ENCODE data around the gene NRL. TPM values are rescaled to one million over a fixed set of nuclear protein-coding genes. Genes with fewer than 3 reads are reported as not detected.
A peak's percentile ranks its signal among the peaks of the same experiment; 100 is the strongest.

NRL gene
- total RNA-seq, 1 experiment from 2014 or later = 1.4 TPM

DNA sequence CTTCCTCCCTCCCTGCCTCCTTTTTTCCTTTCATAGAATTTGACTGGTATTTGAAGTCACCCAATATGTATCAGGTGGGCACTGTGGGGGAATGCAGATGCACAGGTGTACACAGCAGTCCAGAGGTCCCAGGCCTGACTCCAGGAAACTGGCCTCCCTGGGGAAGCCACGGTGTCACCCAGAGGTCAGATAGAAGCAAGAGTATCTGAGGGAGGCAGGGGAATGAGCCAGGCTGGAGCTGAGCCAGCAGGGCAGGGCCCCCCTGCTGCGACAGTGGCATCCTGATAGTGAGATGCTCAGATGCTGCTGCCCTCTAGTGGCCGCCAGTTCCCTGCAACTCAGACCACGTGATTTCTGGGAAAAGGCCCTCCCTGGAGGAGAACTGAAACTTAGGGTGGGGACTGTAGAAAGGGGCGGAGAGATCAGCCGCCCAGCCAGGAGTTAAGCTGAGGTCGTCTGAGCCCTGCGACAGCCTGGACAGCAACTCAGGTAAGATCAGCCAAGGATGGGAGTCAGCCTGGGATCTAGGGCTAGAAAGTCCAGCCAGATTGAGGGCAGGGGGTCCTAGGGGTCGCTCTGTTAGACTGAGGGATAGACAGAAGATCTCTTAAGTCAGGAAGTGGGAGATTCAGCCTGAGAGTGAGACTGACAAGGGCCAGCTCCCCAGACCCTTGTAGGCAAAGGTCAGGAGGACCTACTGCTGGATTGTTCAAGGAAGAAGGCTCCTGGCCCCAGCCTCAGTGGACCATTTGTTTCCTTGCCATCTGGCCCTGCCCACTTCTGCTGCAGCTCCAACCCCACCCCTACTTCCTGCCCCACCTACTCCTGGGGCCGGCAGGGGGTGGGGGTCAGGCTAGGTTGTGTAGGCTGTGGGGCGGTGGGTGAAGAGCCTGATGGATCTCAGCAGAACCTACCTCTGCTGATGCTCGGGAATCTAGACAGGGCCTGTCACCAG is 46.4 kb upstream of the NRL start, which contains the start of gene IRF9:
TSS of gene IRF9 (plus strand) at position 416 of the 955 bp plus-strand sequence. CDS start 880 bp downstream, outside the sequence.
- ATAC-seq (peak; percentile 91), DNase-seq (ENCODE audit: low read depth, low spot score) (peak; percentile 77)
- intact Hi-C loops (cut with micrococcal nuclease; ENCODE audit: unreplicated experiment) (no loop called here), in situ Hi-C loops (cut with HindIII; ENCODE audit: low pct_unique_long_range_greater_than_20kb, low sequenced_read_pairs) (no loop called here)
- no peak; a peak in 1 of 4 replicates for TF ChIP-seq REST (IDR thresholded peaks at IDR 0.05; ENCODE audit: insufficient read depth in 1 of 2, low read depth in 2 of 2, low read length in 1 of 2)
- TF ChIP-seq, protein P1, sequence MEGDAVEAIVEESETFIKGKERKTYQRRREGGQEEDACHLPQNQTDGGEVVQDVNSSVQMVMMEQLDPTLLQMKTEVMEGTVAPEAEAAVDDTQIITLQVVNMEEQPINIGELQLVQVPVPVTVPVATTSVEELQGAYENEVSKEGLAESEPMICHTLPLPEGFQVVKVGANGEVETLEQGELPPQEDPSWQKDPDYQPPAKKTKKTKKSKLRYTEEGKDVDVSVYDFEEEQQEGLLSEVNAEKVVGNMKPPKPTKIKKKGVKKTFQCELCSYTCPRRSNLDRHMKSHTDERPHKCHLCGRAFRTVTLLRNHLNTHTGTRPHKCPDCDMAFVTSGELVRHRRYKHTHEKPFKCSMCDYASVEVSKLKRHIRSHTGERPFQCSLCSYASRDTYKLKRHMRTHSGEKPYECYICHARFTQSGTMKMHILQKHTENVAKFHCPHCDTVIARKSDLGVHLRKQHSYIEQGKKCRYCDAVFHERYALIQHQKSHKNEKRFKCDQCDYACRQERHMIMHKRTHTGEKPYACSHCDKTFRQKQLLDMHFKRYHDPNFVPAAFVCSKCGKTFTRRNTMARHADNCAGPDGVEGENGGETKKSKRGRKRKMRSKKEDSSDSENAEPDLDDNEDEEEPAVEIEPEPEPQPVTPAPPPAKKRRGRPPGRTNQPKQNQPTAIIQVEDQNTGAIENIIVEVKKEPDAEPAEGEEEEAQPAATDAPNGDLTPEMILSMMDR (IDR thresholded peaks at IDR 0.05) = peak; percentile 91
- TF ChIP-seq SIN3A (IDR thresholded peaks at IDR 0.05; ENCODE audit: borderline replicate concordance, insufficient read depth, low read depth, low read length) = no peak
- TF ChIP-seq POLR2AphosphoS5 (IDR thresholded peaks at IDR 0.05; ENCODE audit: low read depth, low read length) = peak; percentile 61
- peaks cover 4% of the 10 kb centered on the region for H3K4me1 ChIP-seq (ENCODE audit: control insufficient read depth, insufficient read depth, low read length)
- CTCF ChIA-PET = interaction anchor here (1.1 to 1.2 kb wide), 2 partner anchors 25 to 103 kb away, joined by 3 to 5 read pairs; partner anchors contain the start of gene PSME1
- no TSS peak for BruUV-seq (replicated peaks)
- H3K36me3 ChIP-seq (ENCODE audit: control insufficient read depth, insufficient read depth, low read length) = no peaks in the 10 kb centered on the region; the same call in none of the 2 replicates
- peak within 1 kb of the TSS; percentile 50 to 76 for H3K4me3 ChIP-seq (ENCODE audit: low read depth in 2 of 2, low read length in 2 of 2)
- H3K27me3 ChIP-seq (ENCODE audit: control insufficient read depth, insufficient read depth, low read length) = no peaks in the 10 kb centered on the region
- POLR2A ChIA-PET = interaction anchor here (0.7 kb wide), 1 partner anchor 27 kb away, joined by 3 read pairs; no protein-coding TSS in a partner anchor
- H3K27ac ChIP-seq (ENCODE audit: low read length) = peak within 1 kb of the TSS; percentile 89
- H3K9me3 ChIP-seq (ENCODE audit: control insufficient read depth, insufficient read depth, low read depth, low read length) = no peaks in the 10 kb centered on the region

DNA sequence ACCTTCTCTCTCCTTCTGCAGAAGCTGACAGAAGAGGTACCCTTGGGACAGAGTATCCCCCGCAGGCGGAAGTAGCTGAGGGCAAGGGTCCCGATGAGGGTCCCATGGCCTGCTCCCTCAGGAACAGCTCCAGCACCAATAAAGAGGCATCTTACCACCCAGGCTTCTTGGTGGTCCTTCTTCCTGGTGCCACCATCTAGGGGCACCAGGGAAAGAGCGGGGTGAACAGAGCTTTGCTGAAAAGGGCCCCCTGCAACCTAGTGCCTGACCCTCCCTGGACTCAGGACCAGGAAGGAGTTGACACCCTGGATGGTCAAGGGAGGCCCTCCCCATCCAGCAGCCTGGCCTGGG is 45.7 kb upstream of the NRL start:
- intact Hi-C loops (cut with micrococcal nuclease; ENCODE audit: unreplicated experiment) (no loop called here), in situ Hi-C loops (cut with HindIII; ENCODE audit: low pct_unique_long_range_greater_than_20kb, low sequenced_read_pairs) (no loop called here)
- CTCF ChIA-PET = interaction anchor here (1.1 to 1.2 kb wide), 2 partner anchors 25 to 102 kb away, joined by 3 to 5 read pairs; partner anchors contain the start of gene PSME1
- POLR2A ChIA-PET = no interaction called here
- Histone ChIP-seq H3K4me1 (ENCODE audit: control insufficient read depth, insufficient read depth, low read length) (peaks cover 4% of the 10 kb centered on the region), H3K27me3 (ENCODE audit: control insufficient read depth, insufficient read depth, low read length) (no peaks in the 10 kb centered on the region), H3K27ac (ENCODE audit: low read length) (no peak overlapping the region), H3K36me3 (ENCODE audit: control insufficient read depth, insufficient read depth, low read length) (no peaks in the 10 kb centered on the region; the same call in 1 of the 2 replicates), H3K9me3 (ENCODE audit: control insufficient read depth, insufficient read depth, low read depth, low read length) (no peaks in the 10 kb centered on the region), H3K4me3 (ENCODE audit: low read depth in 2 of 2, low read length in 2 of 2) (no peak overlapping the region)
- DNase-seq (ENCODE audit: low read depth, low spot score) (no peak), ATAC-seq (peak; percentile 37)
- BruUV-seq (replicated peaks) = no TSS peak
- TF ChIP-seq TCF7L2 (IDR thresholded peaks at IDR 0.05; ENCODE audit: low read depth, low read length) (no peak), SIN3A (IDR thresholded peaks at IDR 0.05; ENCODE audit: borderline replicate concordance, insufficient read depth, low read depth, low read length) (no peak), REST (IDR thresholded peaks at IDR 0.05; ENCODE audit: insufficient read depth in 1 of 2, low read depth in 2 of 2, low read length in 1 of 2) (no peak), POLR2AphosphoS5 (IDR thresholded peaks at IDR 0.05; ENCODE audit: low read depth, low read length) (no peak)
- TF ChIP-seq, protein P1 (IDR thresholded peaks at IDR 0.05) = no peak
